ENCODE measurements around the gene KCNH5. TPM values are rescaled to one million over a fixed set of nuclear protein-coding genes. Genes with fewer than 3 reads are reported as not detected.

KCNH5 gene
- polyA plus RNA-seq, 2 of the 4 experiments (the other 2 are of a cell fraction), result 0.01 TPM; not detected in 1

- DNase-seq (ENCODE audit: low read depth in 1 of 2, low spot score in 1 of 2) (no peak), ATAC-seq (no peak), FAIRE-seq (no peak)
- Histone ChIP-seq H3K4me1 (no peaks in the 10 kb centered on the region), H3K27ac (no peak overlapping the region), H3K4me3 (no peak overlapping the region), H3K4me2 (no peak overlapping the region), H3K9me3 (no peaks in the 10 kb centered on the region)
- WGBS (ENCODE audit: missing lambda C conversion rate), result 16% methylated on average over 1 of the region's 1 CpG
- CTCF ChIA-PET, result no interaction called here
- POLR2A ChIA-PET, result no interaction called here
- TF ChIP-seq MYC (IDR thresholded peaks at IDR 0.05; ENCODE audit: borderline replicate concordance, low read length) (no peak), BHLHE40 (IDR thresholded peaks at IDR 0.05; ENCODE audit: low read depth, low read length) (no peak), MAFK (IDR thresholded peaks at IDR 0.05; ENCODE audit: partially characterized antibody) (no peak), RCOR1 (IDR thresholded peaks at IDR 0.05; ENCODE audit: low read depth, low read length) (no peak), POLR2AphosphoS2 (conservative IDR thresholded peaks at IDR 0.05; ENCODE audit: low read length) (no peak), RAD21 (conservative IDR thresholded peaks at IDR 0.05 in 1 of 2, IDR thresholded peaks at IDR 0.05 in 1 of 2) (no peak), KDM1A (IDR thresholded peaks at IDR 0.05; ENCODE audit: low read depth) (no peak), HOXB13 (CRISPR knock-in tag; IDR thresholded peaks at IDR 0.05; ENCODE audit: low read depth) (no peak), ZC3H11A (IDR thresholded peaks at IDR 0.05) (no peak), REST (IDR thresholded peaks at IDR 0.05) (no peak), TFCP2L1 (CRISPR knock-in tag; IDR thresholded peaks at IDR 0.05) (no peak), JUNB (IDR thresholded peaks at IDR 0.05) (no peak), HES2 (IDR thresholded peaks at IDR 0.05) (no peak), RARB (CRISPR knock-in tag; IDR thresholded peaks at IDR 0.05) (no peak)
- TF ChIP-seq, protein P1, sequence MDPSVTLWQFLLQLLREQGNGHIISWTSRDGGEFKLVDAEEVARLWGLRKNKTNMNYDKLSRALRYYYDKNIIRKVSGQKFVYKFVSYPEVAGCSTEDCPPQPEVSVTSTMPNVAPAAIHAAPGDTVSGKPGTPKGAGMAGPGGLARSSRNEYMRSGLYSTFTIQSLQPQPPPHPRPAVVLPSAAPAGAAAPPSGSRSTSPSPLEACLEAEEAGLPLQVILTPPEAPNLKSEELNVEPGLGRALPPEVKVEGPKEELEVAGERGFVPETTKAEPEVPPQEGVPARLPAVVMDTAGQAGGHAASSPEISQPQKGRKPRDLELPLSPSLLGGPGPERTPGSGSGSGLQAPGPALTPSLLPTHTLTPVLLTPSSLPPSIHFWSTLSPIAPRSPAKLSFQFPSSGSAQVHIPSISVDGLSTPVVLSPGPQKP (IDR thresholded peaks at IDR 0.05; ENCODE audit: low read depth, low read length), result no peak
Observed at GRCh38 chr14:62886461-62886860, 158.8 kb downstream of the KCNH5 start.

GRCh38 chr14:62885451-62885850 is 159.8 kb downstream of the KCNH5 start:
- FAIRE-seq (no peak), DNase-seq (ENCODE audit: low read depth in 1 of 2, low spot score in 1 of 2) (no peak), ATAC-seq (no peak)
- Histone ChIP-seq H3K27ac (no peak overlapping the region), H3K9me3 (no peaks in the 10 kb centered on the region), H3K4me2 (no peak overlapping the region), H3K4me1 (no peaks in the 10 kb centered on the region), H3K4me3 (no peak overlapping the region)
- ChIA-PET CTCF (no interaction called here), POLR2A (no interaction called here)
- no peak for TF ChIP-seq CHD2 (IDR thresholded peaks at IDR 0.05; ENCODE audit: low read length, partially characterized antibody)
- TF ChIP-seq PHF8 (IDR thresholded peaks at IDR 0.05; ENCODE audit: borderline replicate concordance, low read depth), result no peak
- no peak for TF ChIP-seq FOXS1 (CRISPR knock-in tag; IDR thresholded peaks at IDR 0.05)
- TF ChIP-seq, protein P2, sequence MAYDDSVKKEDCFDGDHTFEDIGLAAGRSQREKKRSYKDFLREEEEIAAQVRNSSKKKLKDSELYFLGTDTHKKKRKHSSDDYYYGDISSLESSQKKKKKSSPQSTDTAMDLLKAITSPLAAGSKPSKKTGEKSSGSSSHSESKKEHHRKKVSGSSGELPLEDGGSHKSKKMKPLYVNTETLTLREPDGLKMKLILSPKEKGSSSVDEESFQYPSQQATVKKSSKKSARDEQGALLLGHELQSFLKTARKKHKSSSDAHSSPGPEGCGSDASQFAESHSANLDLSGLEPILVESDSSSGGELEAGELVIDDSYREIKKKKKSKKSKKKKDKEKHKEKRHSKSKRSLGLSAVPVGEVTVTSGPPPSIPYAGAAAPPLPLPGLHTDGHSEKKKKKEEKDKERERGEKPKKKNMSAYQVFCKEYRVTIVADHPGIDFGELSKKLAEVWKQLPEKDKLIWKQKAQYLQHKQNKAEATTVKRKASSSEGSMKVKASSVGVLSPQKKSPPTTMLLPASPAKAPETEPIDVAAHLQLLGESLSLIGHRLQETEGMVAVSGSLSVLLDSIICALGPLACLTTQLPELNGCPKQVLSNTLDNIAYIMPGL (CRISPR knock-in tag; IDR thresholded peaks at IDR 0.05; ENCODE audit: borderline replicate concordance), result no peak
- no peak for TF ChIP-seq RCOR1 (IDR thresholded peaks at IDR 0.05; ENCODE audit: low read depth, low read length)
- no peak for TF ChIP-seq E2F6 (IDR thresholded peaks at IDR 0.05; ENCODE audit: borderline replicate concordance, low read depth)
- no peak for TF ChIP-seq RARB (CRISPR knock-in tag; IDR thresholded peaks at IDR 0.05)
- no peak for TF ChIP-seq EP300 (IDR thresholded peaks at IDR 0.05)
- TF ChIP-seq ESRRA (IDR thresholded peaks at IDR 0.05; ENCODE audit: borderline replicate concordance, low read length), result no peak
- no peak for TF ChIP-seq CBX8 (IDR thresholded peaks at IDR 0.05)
- TF ChIP-seq KDM5A (IDR thresholded peaks at IDR 0.05), result no peak
- TF ChIP-seq HDAC2 (IDR thresholded peaks at IDR 0.05), result no peak
- TF ChIP-seq ZNF302 (CRISPR knock-in tag; IDR thresholded peaks at IDR 0.05), result no peak
- WGBS (ENCODE audit: missing lambda C conversion rate), result 18% methylated on average over 2 of the region's 2 CpGs

Data from A549 (cell line).